Mucosa of gallbladder (tissue), 1 donor: ENCODE results near the gene MTMR3. TPM values are rescaled to one million over a fixed set of nuclear protein-coding genes. Genes with fewer than 3 reads are reported as not detected.
"Not testable (repeated sequence)": the region's sequence is repeated elsewhere in the genome, so short reads cannot be mapped to it uniquely, and the experiment has no call there.

Experiments
- DNase-seq: peaks from one replicate; pipeline ENCODE4 v3.0.0-alpha.2; 2020; ENCODE audit warnings: low spot score
- total RNA-seq: library from RNA; stranded (reverse); gene quantifications from one replicate; pipeline ENCODE4 v1.2.1, GENCODE V29; 2021
- donor health status: DM: no; HTN: no; CAD: no.

The MTMR3 gene
- total RNA-seq, 1 donor from 2014 or later, result 50.7 TPM

GRCh38 chr22:29967461-29967860, 84.5 kb downstream of the MTMR3 start:
- DNase-seq, result no peak

- DNase-seq, result no peak
These were observed 88.6 kb downstream of the MTMR3 start for GRCh38 chr22:29971607-29972006.

- DNase-seq, result no peak
These were observed 89.1 kb downstream of the MTMR3 start for GRCh38 chr22:29972121-29972520.

GRCh38 chr22:29973269-29973668, 90.3 kb downstream of the MTMR3 start:
- no peak for DNase-seq

GRCh38 chr22:29973680-29974079, 90.7 kb downstream of the MTMR3 start:
- not testable (repeated sequence) for DNase-seq

- no peak for DNase-seq
These were observed 92.5 kb downstream of the MTMR3 start for GRCh38 chr22:29975494-29975893.

- no peak for DNase-seq
These were observed 94.1 kb downstream of the MTMR3 start for GRCh38 chr22:29977107-29977506.

- no peak for DNase-seq
These were observed 96.9 kb downstream of the MTMR3 start for GRCh38 chr22:29979777-29980321.

GRCh38 chr22:29983296-29983917, 100.4 kb downstream of the MTMR3 start:
- DNase-seq, result no peak

GRCh38 chr22:29985912-29986311, 102.9 kb downstream of the MTMR3 start:
- no peak for DNase-seq

GRCh38 chr22:29987137-29987536, 104.2 kb downstream of the MTMR3 start:
- DNase-seq, result no peak

GRCh38 chr22:29988719-29989118, 105.7 kb downstream of the MTMR3 start:
- DNase-seq, result no peak

- no peak for DNase-seq
These were observed 106.5 kb downstream of the MTMR3 start for GRCh38 chr22:29989446-29989845.

- no peak for DNase-seq
These were observed 109.6 kb downstream of the MTMR3 start for GRCh38 chr22:29992341-29993275.

- DNase-seq, result no peak
These were observed 111.2 kb downstream of the MTMR3 start for GRCh38 chr22:29994027-29994715.

GRCh38 chr22:29994943-29995342, 112.0 kb downstream of the MTMR3 start:
- DNase-seq, result no peak

GRCh38 chr22:29997107-29997506, 114.1 kb downstream of the MTMR3 start:
- DNase-seq, result no peak

- no peak for DNase-seq
These were observed 114.5 kb downstream of the MTMR3 start for GRCh38 chr22:29997516-29997915.

GRCh38 chr22:29998627-29999384, 115.8 kb downstream of the MTMR3 start:
- no peak for DNase-seq

GRCh38 chr22:30000566-30000965, 117.6 kb downstream of the MTMR3 start:
- no peak for DNase-seq

- no peak for DNase-seq
These were observed 118.5 kb downstream of the MTMR3 start for GRCh38 chr22:30001459-30001858.
